T-helper 2 cell (primary cell): ENCODE results near the gene GNAI1.

Experiments used
- DNase-seq, 5 experiments: peaks; one replicate each; pipeline versions ENCODE4 v3.0.0 to v3.0.0-alpha.2; 2012 to 2022

Gene GNAI1

GRCh38 chr7:80216996-80217842, 82.6 kb downstream of the GNAI1 start:
- peak in 1 of 5 experiments; percentile 4 for DNase-seq

GRCh38 chr7:80218723-80219122, 84.1 kb downstream of the GNAI1 start:
- peak in 1 of 5 experiments; percentile 39 for DNase-seq

- DNase-seq, result no peak
These were observed 85.5 kb downstream of the GNAI1 start for GRCh38 chr7:80220022-80220634.

- DNase-seq, result no peak
These were observed 89.8 kb downstream of the GNAI1 start for GRCh38 chr7:80224415-80224814.

GRCh38 chr7:80225361-80225760, 90.7 kb downstream of the GNAI1 start:
- no peak for DNase-seq

DNA sequence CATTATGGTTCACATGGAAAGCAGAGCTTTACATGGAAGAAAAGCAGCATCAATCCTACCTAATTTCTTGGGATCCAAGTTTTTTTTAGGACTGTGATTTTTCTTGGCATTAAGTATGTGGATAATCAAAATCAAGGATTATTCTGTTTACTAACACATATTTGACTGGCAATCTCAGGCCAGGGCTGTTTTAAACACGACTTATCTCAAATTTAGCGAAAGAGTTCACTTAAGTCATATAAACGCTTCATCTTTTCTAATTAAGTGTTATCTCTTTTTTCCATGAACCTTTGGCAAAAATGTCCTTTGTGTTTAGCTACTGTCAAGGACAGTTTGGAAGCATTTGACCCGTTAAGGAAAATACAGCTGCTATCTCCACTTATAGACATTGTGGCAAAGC, 92.0 kb downstream of the GNAI1 start:
- DNase-seq, result no peak

GRCh38 chr7:80230327-80230726, 95.7 kb downstream of the GNAI1 start:
- no peak for DNase-seq

DNA sequence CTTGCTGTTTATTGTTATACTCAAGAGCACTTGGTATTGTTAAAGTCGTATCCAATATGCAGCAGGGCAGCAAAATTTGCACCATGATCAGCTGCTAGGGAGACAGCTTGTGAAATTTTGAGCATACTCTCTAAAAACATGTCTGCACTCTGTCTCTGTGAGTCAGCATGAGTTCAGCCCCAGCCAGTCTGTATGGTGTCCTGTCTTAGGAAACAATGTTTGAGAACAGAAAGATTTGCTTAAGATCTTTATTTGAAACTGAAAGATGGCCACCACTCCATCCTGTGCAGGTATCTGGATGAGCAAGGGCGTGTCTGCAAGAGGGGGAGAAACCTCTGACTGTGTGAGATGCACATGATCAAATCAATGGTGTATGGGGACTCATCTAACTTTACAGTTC, 97.1 kb downstream of the GNAI1 start:
- no peak for DNase-seq

- DNase-seq, result no peak
These were observed 98.5 kb downstream of the GNAI1 start for GRCh38 chr7:80232979-80233724.

GRCh38 chr7:80235334-80235733, 100.7 kb downstream of the GNAI1 start:
- DNase-seq, result no peak

DNA sequence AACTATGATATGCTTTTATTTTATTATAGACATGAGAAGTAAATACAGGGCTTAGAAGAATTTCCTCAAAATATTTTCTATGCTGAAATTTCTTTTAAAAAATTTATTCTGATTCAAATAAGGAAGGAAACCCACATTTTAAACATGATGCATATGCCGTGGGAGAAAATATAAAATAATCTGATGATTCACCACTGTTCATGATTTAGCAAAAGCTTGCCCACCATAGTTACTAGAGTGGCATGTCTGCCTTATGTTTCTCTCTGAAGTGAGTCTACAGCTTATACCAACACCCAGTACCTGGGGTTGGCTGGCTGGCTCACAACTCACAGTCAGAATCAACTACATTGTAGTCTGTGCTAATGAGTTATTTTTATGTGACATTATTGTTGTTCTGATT, 102.0 kb downstream of the GNAI1 start:
- DNase-seq, result no peak

- no peak for DNase-seq
These were observed 105.8 kb downstream of the GNAI1 start for GRCh38 chr7:80240265-80241025.

GRCh38 chr7:80241671-80242070, 107.0 kb downstream of the GNAI1 start:
- DNase-seq, result no peak

DNA sequence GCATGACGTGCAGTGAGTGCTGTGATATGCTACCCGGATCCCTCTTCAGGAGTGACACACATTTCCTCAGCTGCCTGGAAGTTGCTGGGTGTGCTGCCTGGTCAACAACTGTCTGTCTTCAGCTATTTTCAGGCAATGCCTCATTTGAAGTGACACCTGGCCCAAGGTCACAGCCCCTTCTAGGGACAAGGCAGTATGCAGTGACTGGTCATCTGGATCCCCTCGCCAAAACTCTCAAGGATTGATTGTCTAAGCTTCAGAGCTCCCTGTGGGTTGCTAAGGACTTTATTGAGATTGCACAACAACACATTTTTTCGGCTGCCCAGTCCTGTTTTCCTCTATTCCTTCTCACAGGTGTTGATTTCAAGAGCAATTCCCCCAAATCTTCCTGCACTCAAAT, 108.8 kb downstream of the GNAI1 start:
- DNase-seq, result no peak

- no peak for DNase-seq
These were observed 109.7 kb downstream of the GNAI1 start for GRCh38 chr7:80244206-80244916.

GRCh38 chr7:80247144-80247543, 112.5 kb downstream of the GNAI1 start:
- no peak for DNase-seq

- DNase-seq, result no peak
These were observed 113.3 kb downstream of the GNAI1 start for GRCh38 chr7:80247891-80248290.

- no peak for DNase-seq
These were observed 114.6 kb downstream of the GNAI1 start for GRCh38 chr7:80249184-80249583.

- peak in 1 of 5 experiments; percentile 46 for DNase-seq
These were observed 115.1 kb downstream of the GNAI1 start for GRCh38 chr7:80249619-80250295.

- no peak for DNase-seq
These were observed 118.6 kb downstream of the GNAI1 start for GRCh38 chr7:80253237-80253636.

GRCh38 chr7:80253653-80254052, 119.0 kb downstream of the GNAI1 start:
- DNase-seq, result no peak

- DNase-seq, result no peak
These were observed 121.0 kb downstream of the GNAI1 start for GRCh38 chr7:80255656-80256055.
